GM12873 (cell line): ENCODE results near the gene CCDC136.

Experiments used
- CTCF ChIP-seq: IDR thresholded peaks from 2 replicates; pipeline ENCODE4 v1.5.1; 2012; ENCODE audit warnings: low read depth, mild to moderate bottlenecking, moderate library complexity, low read length, control low read depth; ENCODE audit not compliant: insufficient read depth; ENCODE audit errors: missing control alignments

The CCDC136 gene

GRCh38 chr7:128791121-128791971 is at the start of gene CCDC136:
TSS of gene CCDC136 (plus strand) at chr7:128791968. CDS start at chr7:128792412, 444 bp downstream.
- no peak for TF ChIP-seq CTCF

GRCh38 chr7:128742206-128742605 is 49.6 kb upstream of the CCDC136 start:
- TF ChIP-seq CTCF = no peak

GRCh38 chr7:128743112-128743772 is 48.5 kb upstream of the CCDC136 start:
- TF ChIP-seq CTCF = no peak

GRCh38 chr7:128744366-128744905 is 47.3 kb upstream of the CCDC136 start:
- TF ChIP-seq CTCF = no peak

GRCh38 chr7:128745706-128746105 is 46.1 kb upstream of the CCDC136 start:
- TF ChIP-seq CTCF = no peak

- no peak for TF ChIP-seq CTCF
Measured at GRCh38 chr7:128747327-128748079, 44.3 kb upstream of the CCDC136 start.
